GM23248 (cell line): ENCODE results near the gene HSPG2. TPM values are rescaled to one million over a fixed set of nuclear protein-coding genes. Genes with fewer than 3 reads are reported as not detected.

Experiments used
- DNase-seq: peaks from one replicate; pipeline ENCODE4 v3.0.0-alpha.2; 2015
- H2AFZ ChIP-seq: fragments of 200-600 bp; sonication (generic); 2 replicates; pipeline ENCODE4 v1.6.1; 2016; ENCODE audit warnings: antibody characterized with exemption
- H3F3A ChIP-seq: fragments of 200-600 bp; sonication (generic); 2 replicates; pipeline ENCODE4 v1.6.1; 2016; ENCODE audit warnings: mild to moderate bottlenecking, antibody characterized with exemption, mixed run types; ENCODE audit not compliant: insufficient read depth
- H3K27ac ChIP-seq: fragments of 200-600 bp; sonication (generic); 2 replicates; pipeline ENCODE4 v1.5.1; 2016; ENCODE audit warnings: mild to moderate bottlenecking
- H3K27me3 ChIP-seq: fragments of 200-600 bp; sonication (generic); replicated peaks from 2 replicates; pipeline ENCODE4 v1.6.1; 2016; ENCODE audit warnings: mild to moderate bottlenecking; ENCODE audit not compliant: insufficient read depth
- H3K36me3 ChIP-seq: fragments of 200-600 bp; sonication (generic); 2 replicates; pipeline ENCODE4 v1.6.1; 2016; ENCODE audit warnings: low read depth, mild to moderate bottlenecking
- H3K4me1 ChIP-seq: fragments of 200-600 bp; sonication (generic); 2 replicates; pipeline ENCODE4 v1.6.1; 2016; ENCODE audit warnings: mild to moderate bottlenecking; ENCODE audit not compliant: insufficient read depth
- H3K4me2 ChIP-seq: fragments of 200-600 bp; sonication (generic); one replicate; pipeline ENCODE4 v1.6.1; 2016; ENCODE audit warnings: mild to moderate bottlenecking; ENCODE audit not compliant: unreplicated experiment
- H3K4me3 ChIP-seq: fragments of 200-600 bp; sonication (generic); 2 replicates; pipeline ENCODE4 v1.5.1; 2016; ENCODE audit warnings: mild to moderate bottlenecking
- H3K79me2 ChIP-seq: fragments of 200-600 bp; sonication (generic); 2 replicates; pipeline ENCODE4 v1.6.1; 2016; ENCODE audit warnings: mild to moderate bottlenecking; ENCODE audit not compliant: insufficient read depth
- H3K9ac ChIP-seq: fragments of 200-600 bp; sonication (generic); 2 replicates; pipeline ENCODE4 v1.6.1; 2016; ENCODE audit warnings: mild to moderate bottlenecking
- H3K9me2 ChIP-seq: fragments of 200-600 bp; sonication (generic); 2 replicates; pipeline ENCODE4 v1.6.1; 2016; ENCODE audit warnings: mixed run types, mild to moderate bottlenecking, moderate library complexity; ENCODE audit not compliant: insufficient read depth
- H3K9me3 ChIP-seq: fragments of 200-600 bp; sonication (generic); one replicate; pipeline ENCODE4 v1.6.1; 2017; ENCODE audit warnings: low read depth
- H4K20me1 ChIP-seq: fragments of 200-600 bp; sonication (generic); 2 replicates; pipeline ENCODE4 v1.6.0; 2016; ENCODE audit not compliant: insufficient read depth
- EZH2 ChIP-seq: fragments of 200-600 bp; sonication (generic); IDR thresholded peaks from 2 replicates; pipeline ENCODE4 v1.6.1; 2018; ENCODE audit warnings: antibody characterized with exemption, mild to moderate bottlenecking; ENCODE audit not compliant: insufficient read depth, poor library complexity, severe bottlenecking
- EZH2phosphoT487 ChIP-seq: fragments of 200-600 bp; sonication (generic); IDR thresholded peaks from 2 replicates; pipeline ENCODE4 v1.6.1; 2018; ENCODE audit warnings: antibody characterized with exemption, moderate library complexity, mild to moderate bottlenecking, low read depth; ENCODE audit not compliant: insufficient read depth
- WGBS, 2 experiments: methylation state at CpG; one replicate each; pipeline ENCODE4 v1.1.6; 2015 to 2017; ENCODE audit warnings: low lambda C conversion rate in 2 of 2, low coverage in 1 of 2; ENCODE audit errors: missing lambda C conversion rate in 2 of 2; 5-methylcytosine and 5-hydroxymethylcytosine counted together
- in situ Hi-C: fragments of 300-500 bp; cut with MboI; formaldehyde crosslinking; loops from 2 replicates; pipeline ENCODE4 v1.15.0; 2020
- polyA plus RNA-seq: library from polyadenylated mRNA; unstranded; fragments of >200 nt; fragmentation: Nextera tagmentation; extraction: Ambion mirVana; gene quantifications from 2 replicates; pipeline ENCODE4 v1.2.1, GENCODE V29; 2016
- total RNA-seq: library from RNA; depleted of rRNA; stranded (reverse); fragments of >200 nt; shearing (Covaris generic); gene quantifications from 2 replicates; pipeline ENCODE4 v1.2.3, GENCODE V29; 2014

HSPG2 gene
- total and polyA plus RNA-seq, 2 experiments from 2014 or later: 123 to 407 TPM

DNA sequence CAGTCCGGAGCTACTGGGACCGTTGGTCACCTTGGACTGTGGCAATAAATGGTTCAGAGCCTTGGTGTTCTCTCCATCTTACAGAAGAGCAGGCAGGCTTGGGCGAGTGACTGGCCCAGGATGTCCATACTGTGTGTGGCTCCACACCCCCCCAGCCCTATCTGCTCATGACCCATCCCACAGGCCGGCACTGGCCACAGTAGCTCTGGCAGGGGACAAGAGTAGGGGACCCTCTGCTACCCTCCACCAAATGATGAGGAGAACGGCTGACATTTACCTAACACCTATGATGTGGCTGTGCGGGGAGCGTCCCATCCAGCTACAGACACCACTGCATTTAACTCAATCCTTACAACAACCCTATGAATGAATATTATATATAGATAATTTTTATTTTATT, 111.7 kb downstream of the HSPG2 start:
- WGBS, 2 experiments: 93% methylated on average over 7 of the region's 7 CpGs
- peaks cover 27% of the 10 kb centered on the region for H3F3A ChIP-seq
- no peak overlapping the region for H3K4me3 ChIP-seq
- H3K27me3 ChIP-seq: no peaks in the 10 kb centered on the region
- H3K79me2 ChIP-seq: peaks cover 5% of the 10 kb centered on the region; the same call in 1 of the 2 replicates
- no peak for DNase-seq
- H2AFZ ChIP-seq: no peak overlapping the region
- no peaks in the 10 kb centered on the region for H3K9me2 ChIP-seq
- no peak overlapping the region for H3K27ac ChIP-seq
- peaks cover 64% of the 10 kb centered on the region for H3K36me3 ChIP-seq
- H3K9me3 ChIP-seq: no peaks in the 10 kb centered on the region
- in situ Hi-C loops: no loop called here
- TF ChIP-seq EZH2: no peak
- no peak for TF ChIP-seq EZH2phosphoT487
- H3K4me1 ChIP-seq: no peaks in the 10 kb centered on the region
- no peak overlapping the region for H3K9ac ChIP-seq
- no peak overlapping the region for H3K4me2 ChIP-seq
- no peaks in the 10 kb centered on the region for H4K20me1 ChIP-seq

GRCh38 chr1:21824926-21825325, 112.2 kb downstream of the HSPG2 start:
- no peak for DNase-seq
- Histone ChIP-seq H3K9me3 (no peaks in the 10 kb centered on the region), H3F3A (peaks cover 29% of the 10 kb centered on the region), H3K4me3 (no peak overlapping the region), H3K36me3 (peaks cover 65% of the 10 kb centered on the region), H3K4me2 (no peak overlapping the region), H3K9me2 (no peaks in the 10 kb centered on the region), H3K27me3 (no peaks in the 10 kb centered on the region), H4K20me1 (no peaks in the 10 kb centered on the region), H3K4me1 (no peaks in the 10 kb centered on the region), H2AFZ (no peak overlapping the region), H3K27ac (no peak overlapping the region), H3K9ac (no peak overlapping the region), H3K79me2 (peaks cover 5% of the 10 kb centered on the region; the same call in 1 of the 2 replicates)
- no peak for TF ChIP-seq EZH2
- no peak for TF ChIP-seq EZH2phosphoT487
- 100% methylated on average over 2 of the region's 2 CpGs for WGBS, 2 experiments
- in situ Hi-C loops: no loop called here

GRCh38 chr1:21823980-21824702, 113.0 kb downstream of the HSPG2 start:
- no peak for TF ChIP-seq EZH2phosphoT487
- no peak for TF ChIP-seq EZH2
- Histone ChIP-seq H3F3A (peaks cover 34% of the 10 kb centered on the region), H3K9me3 (no peaks in the 10 kb centered on the region), H2AFZ (no peak overlapping the region), H3K79me2 (peaks cover 5% of the 10 kb centered on the region; the same call in 1 of the 2 replicates), H3K27me3 (no peaks in the 10 kb centered on the region), H3K9ac (no peak overlapping the region), H3K4me2 (no peak overlapping the region), H4K20me1 (no peaks in the 10 kb centered on the region), H3K4me1 (no peaks in the 10 kb centered on the region), H3K36me3 (peaks cover 64% of the 10 kb centered on the region), H3K27ac (no peak overlapping the region), H3K9me2 (no peaks in the 10 kb centered on the region), H3K4me3 (no peak overlapping the region)
- in situ Hi-C loops: no loop called here
- DNase-seq: no peak
- WGBS, 2 experiments: 95% methylated on average over 21 of the region's 22 CpGs

DNA sequence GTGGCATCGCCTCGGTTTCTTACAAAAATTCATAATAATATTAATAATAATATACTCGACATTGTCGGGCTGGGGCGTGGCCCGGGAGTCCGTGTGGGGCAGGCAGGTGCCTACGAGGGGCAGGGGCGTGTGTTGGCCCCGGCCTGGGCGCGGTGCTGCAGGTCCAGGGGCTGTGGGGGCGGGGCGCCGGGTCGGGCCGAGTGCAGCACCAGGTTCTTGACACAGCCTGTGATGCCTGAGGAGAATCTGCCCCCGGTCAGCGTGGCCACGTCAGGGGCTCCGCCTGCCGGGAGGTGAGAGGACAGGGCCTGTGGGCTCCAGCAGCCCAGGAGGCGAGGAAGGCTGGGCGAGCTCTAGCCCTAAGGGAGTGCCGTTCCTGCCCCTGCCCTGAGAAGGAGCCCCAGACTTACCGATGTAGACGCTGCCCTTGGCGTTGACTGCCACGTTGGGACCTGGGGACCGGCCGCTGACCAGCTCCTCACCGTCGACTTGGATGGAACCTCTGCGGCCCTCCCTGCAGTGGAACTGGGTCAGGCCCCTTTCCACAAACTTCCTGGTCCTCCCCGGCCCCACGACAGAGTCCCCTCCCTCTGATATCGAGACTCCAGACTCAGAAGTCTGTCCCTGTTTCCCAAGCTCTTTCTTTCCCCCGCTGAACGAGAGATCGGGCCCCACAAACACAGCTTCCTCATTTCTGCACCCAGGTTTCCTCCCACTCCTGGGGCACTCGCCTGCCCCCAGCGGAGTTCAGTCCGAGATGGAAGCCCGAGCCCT, 113.7 kb downstream of the HSPG2 start:
- H4K20me1 ChIP-seq: no peaks in the 10 kb centered on the region
- in situ Hi-C loops: no loop called here
- no peak for TF ChIP-seq EZH2phosphoT487

More for the DNA sequence above, 113.7 kb downstream of the HSPG2 start:
- H3K27me3 ChIP-seq: no peaks in the 10 kb centered on the region
- no peak overlapping the region for H3K4me2 ChIP-seq
- peaks cover 39% of the 10 kb centered on the region for H3F3A ChIP-seq
- H3K9ac ChIP-seq: no peak overlapping the region
- H3K9me2 ChIP-seq: no peaks in the 10 kb centered on the region
- H3K9me3 ChIP-seq: no peaks in the 10 kb centered on the region
- no peaks in the 10 kb centered on the region for H3K4me1 ChIP-seq
- 91 to 93% methylated on average over 30 to 44 of the region's 44 CpGs for WGBS, 2 experiments
- no peak overlapping the region for H3K4me3 ChIP-seq
- H3K79me2 ChIP-seq: peaks cover 5% of the 10 kb centered on the region; the same call in 1 of the 2 replicates
- no peak overlapping the region for H2AFZ ChIP-seq
- H3K27ac ChIP-seq: no peak overlapping the region
- DNase-seq: no peak
- H3K36me3 ChIP-seq: peaks cover 63% of the 10 kb centered on the region
